CD4-positive, alpha-beta T cell treated with Interleukin-6 for 4 hours (primary cell): ENCODE data around the gene DRD4.
A peak's percentile ranks its signal among the peaks of the same experiment; 100 is the strongest.
"Not testable (repeated sequence)": the region's sequence is repeated elsewhere in the genome, so short reads cannot be mapped to it uniquely, and the experiment has no call there.

Source experiments
- DNase-seq: peaks from one replicate; pipeline ENCODE4 v3.0.0-alpha.2; 2020; ENCODE audit warnings: mixed read lengths

DRD4 gene

GRCh38 chr11:645536-645935 is 8.5 kb downstream of the DRD4 start:
- no peak for DNase-seq

GRCh38 chr11:646214-646613 is 9.1 kb downstream of the DRD4 start:
- DNase-seq: no peak

GRCh38 chr11:647672-648158 is 10.6 kb downstream of the DRD4 start:
- DNase-seq: not testable (repeated sequence)

- no peak for DNase-seq
These were observed 13.4 kb downstream of the DRD4 start for GRCh38 chr11:650482-650881.

GRCh38 chr11:653136-653535 is 16.1 kb downstream of the DRD4 start:
- not testable (repeated sequence) for DNase-seq

GRCh38 chr11:653837-654236 is 16.8 kb downstream of the DRD4 start:
- DNase-seq: no peak

- not testable (repeated sequence) for DNase-seq
These were observed 17.4 kb downstream of the DRD4 start for GRCh38 chr11:654444-654843.

- no peak for DNase-seq
These were observed 18.1 kb downstream of the DRD4 start for GRCh38 chr11:655036-655726.

GRCh38 chr11:656426-656825 is 19.4 kb downstream of the DRD4 start:
- DNase-seq: no peak

- no peak for DNase-seq
These were observed 19.8 kb downstream of the DRD4 start for GRCh38 chr11:656866-657265.

- no peak for DNase-seq
These were observed 20.6 kb downstream of the DRD4 start for GRCh38 chr11:657691-658126.

- no peak for DNase-seq
These were observed 22.5 kb downstream of the DRD4 start for GRCh38 chr11:659532-660085.

- no peak for DNase-seq
These were observed 23.2 kb downstream of the DRD4 start for GRCh38 chr11:660281-660680.

- DNase-seq: no peak
These were observed 23.8 kb downstream of the DRD4 start for GRCh38 chr11:660681-661444.

GRCh38 chr11:662689-663274 is 25.7 kb downstream of the DRD4 start:
- DNase-seq: peak; percentile 57

GRCh38 chr11:665062-665703 is 28.1 kb downstream of the DRD4 start:
- no peak for DNase-seq

- DNase-seq: no peak
These were observed 28.7 kb downstream of the DRD4 start for GRCh38 chr11:665704-666281.

GRCh38 chr11:673866-674265 is 36.8 kb downstream of the DRD4 start:
- no peak for DNase-seq

GRCh38 chr11:674406-674805 is 37.3 kb downstream of the DRD4 start:
- no peak for DNase-seq

GRCh38 chr11:678297-678696 is 41.2 kb downstream of the DRD4 start:
- DNase-seq: no peak

GRCh38 chr11:679271-680207 is 42.5 kb downstream of the DRD4 start:
- DNase-seq: no peak
